Muscle of back (tissue), 13 donors: ENCODE measurements around the gene HEMK1. TPM values are rescaled to one million over a fixed set of nuclear protein-coding genes. Genes with fewer than 3 reads are reported as not detected.

Experiments used
- DNase-seq, 3 donors: peaks; one replicate each; pipeline versions ENCODE4 v3.0.0 to v3.0.0-alpha.2; 2013
- long read RNA-seq, 9 donors: transcript quantifications; one replicate each; lab custom pipeline, GENCODE V29; 2026
- polyA plus RNA-seq, 10 donors: library from polyadenylated mRNA; unstranded; fragments of 120-200 nt; gene quantifications; one replicate each; pipeline ENCODE4 v1.2.1, GENCODE V29; 2013; ENCODE audit not compliant: insufficient read length in 10 of 10

HEMK1 gene, protein sequence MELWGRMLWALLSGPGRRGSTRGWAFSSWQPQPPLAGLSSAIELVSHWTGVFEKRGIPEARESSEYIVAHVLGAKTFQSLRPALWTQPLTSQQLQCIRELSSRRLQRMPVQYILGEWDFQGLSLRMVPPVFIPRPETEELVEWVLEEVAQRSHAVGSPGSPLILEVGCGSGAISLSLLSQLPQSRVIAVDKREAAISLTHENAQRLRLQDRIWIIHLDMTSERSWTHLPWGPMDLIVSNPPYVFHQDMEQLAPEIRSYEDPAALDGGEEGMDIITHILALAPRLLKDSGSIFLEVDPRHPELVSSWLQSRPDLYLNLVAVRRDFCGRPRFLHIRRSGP
- polyA plus RNA-seq = 10 to 100 TPM; 14.3 to 18.4 (median 16.2) TPM
- long read RNA-seq, donor 1, full-length matches to known transcripts = 2 of 2 reads
- long read RNA-seq, donor 1, partial matches to known transcripts = 0 of 2 reads
- long read RNA-seq, donor 1, other reads (novel, unspliced or antisense) = 0 of 2 reads
- long read RNA-seq, donor 2 = 0 reads
- long read RNA-seq, donor 3 = 0 reads
- long read RNA-seq, donor 4, full-length matches to known transcripts = 3 of 3 reads
- long read RNA-seq, donor 4, partial matches to known transcripts = 0 of 3 reads
- long read RNA-seq, donor 4, other reads (novel, unspliced or antisense) = 0 of 3 reads
- long read RNA-seq, donor 5, full-length matches to known transcripts = 3 of 3 reads
- long read RNA-seq, donor 5, partial matches to known transcripts = 0 of 3 reads
- long read RNA-seq, donor 5, other reads (novel, unspliced or antisense) = 0 of 3 reads
- long read RNA-seq, donor 6, full-length matches to known transcripts = 3 of 8 reads
- long read RNA-seq, donor 6, partial matches to known transcripts = 5 of 8 reads
- long read RNA-seq, donor 6, other reads (novel, unspliced or antisense) = 0 of 8 reads
- long read RNA-seq, donor 7, full-length matches to known transcripts = 1 of 1 reads
- long read RNA-seq, donor 7, partial matches to known transcripts = 0 of 1 reads
- long read RNA-seq, donor 7, other reads (novel, unspliced or antisense) = 0 of 1 reads
- long read RNA-seq, donor 8, full-length matches to known transcripts = 2 of 2 reads
- long read RNA-seq, donor 8, partial matches to known transcripts = 0 of 2 reads
- long read RNA-seq, donor 8, other reads (novel, unspliced or antisense) = 0 of 2 reads
- long read RNA-seq, donor 9, partial matches to known transcripts = 0 of 1 reads
- long read RNA-seq, donor 9, other reads (novel, unspliced or antisense) = 0 of 1 reads

DNA sequence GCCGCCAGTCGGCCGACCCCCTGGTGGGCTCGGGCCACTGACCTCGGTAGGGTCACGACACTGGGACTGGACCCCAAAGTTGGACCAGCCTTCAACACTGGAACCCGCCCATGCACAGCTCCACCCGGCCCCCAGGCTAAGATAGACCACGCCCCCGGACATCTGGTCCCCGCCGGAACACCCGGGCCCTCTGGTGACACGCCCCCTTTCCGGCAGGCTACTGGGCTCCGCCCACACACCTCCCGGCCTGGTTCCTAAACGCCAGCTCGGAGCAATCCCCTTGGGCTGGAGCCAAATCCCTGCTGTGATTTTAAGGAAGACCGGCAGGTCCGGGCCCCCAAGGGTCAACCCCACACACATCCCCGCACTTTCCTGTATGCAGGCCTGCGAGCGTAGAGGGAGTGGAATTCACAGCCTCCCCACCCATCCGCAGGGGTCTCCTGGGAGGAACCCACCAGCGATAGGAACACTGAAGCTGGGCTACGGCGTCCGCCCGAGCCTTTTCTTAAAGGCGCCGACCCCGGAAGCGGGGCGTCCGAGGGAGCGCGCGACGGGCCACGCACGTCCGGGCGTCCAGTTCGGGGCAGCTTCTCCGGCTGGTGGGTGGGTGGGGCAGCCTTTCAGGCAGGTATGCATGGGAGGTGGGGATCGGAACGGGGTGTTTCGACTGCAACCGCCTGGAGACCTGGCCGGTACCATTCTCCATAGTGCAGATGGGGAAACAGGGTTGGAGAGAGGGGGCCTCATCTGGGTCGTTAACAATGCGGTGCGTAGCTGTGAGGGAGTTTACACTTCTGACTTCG lies at the start of gene HEMK1:
Gene HEMK1, plus strand, starts transcription at position 576 of the 803 bp plus-strand sequence. CDS start 1,583 bp downstream, outside the sequence.
- peak; percentile 96 to 99 (median 97) for DNase-seq

DNA sequence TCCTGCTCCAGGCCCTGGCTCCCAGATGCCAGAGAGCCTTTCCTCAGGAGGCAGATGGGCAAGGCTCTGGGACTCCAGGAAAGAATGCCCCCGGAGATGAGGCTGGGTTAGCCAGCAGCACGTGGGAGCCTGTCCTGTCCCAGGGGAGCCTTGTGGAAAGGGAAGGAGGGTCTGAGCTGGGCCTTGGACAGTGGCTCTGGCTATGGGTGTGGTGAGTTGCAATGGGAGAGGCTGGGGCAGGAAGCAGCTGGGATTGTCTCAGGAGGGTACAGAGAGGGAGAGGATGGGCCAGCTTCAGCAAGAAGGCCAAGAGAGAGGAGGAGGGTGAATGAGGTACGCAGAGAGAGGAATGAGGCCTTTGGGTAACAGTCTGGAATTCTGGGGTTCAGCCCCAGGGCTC lies 48.5 kb upstream of the HEMK1 start:
- no peak for DNase-seq

DNA sequence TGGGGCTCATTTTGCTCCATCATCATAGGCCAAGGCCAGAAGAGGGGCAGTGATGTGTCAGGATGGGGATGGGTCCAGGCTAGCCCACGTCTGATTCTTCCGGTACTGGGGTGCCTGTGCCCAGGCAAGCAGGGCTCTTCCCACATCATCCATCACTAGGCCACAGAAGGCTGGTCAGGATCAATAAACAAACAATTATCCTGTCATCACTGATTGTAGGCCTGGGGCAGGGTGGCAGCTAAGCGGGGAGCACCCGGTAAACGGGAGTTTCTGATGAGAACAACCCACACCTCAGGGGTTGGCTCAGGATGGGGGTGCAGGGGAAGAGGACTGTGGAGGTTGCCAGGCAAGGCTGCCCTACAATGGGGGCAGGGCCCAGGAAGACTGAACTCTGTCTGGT lies 47.8 kb upstream of the HEMK1 start:
- DNase-seq = no peak

DNA sequence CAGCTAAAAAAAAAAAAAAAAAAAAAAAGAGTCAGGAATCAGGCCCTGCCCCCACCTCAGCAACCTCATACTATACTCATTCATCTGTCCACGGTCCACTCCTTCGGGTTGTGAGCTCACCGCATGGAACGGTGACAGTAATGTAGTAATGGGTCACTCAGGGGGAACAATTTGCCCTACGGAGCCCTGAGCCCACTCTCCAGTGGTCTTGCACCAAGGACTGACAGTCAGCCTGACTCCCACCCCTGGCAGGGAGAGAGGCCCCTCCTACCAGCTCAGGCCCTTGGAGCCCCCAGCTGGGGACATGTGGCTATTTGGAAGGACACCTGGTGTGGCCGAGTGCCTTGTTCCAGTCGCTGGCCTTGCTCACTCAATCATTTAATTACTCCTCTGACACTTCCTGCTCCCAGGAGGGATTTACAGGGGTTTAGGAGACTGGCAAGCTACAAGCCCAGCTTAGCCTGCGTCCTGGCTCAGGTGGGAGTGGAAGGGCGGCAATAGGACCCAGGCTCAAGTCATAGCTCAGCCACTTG lies 46.0 kb upstream of the HEMK1 start:
- DNase-seq = no peak

DNA sequence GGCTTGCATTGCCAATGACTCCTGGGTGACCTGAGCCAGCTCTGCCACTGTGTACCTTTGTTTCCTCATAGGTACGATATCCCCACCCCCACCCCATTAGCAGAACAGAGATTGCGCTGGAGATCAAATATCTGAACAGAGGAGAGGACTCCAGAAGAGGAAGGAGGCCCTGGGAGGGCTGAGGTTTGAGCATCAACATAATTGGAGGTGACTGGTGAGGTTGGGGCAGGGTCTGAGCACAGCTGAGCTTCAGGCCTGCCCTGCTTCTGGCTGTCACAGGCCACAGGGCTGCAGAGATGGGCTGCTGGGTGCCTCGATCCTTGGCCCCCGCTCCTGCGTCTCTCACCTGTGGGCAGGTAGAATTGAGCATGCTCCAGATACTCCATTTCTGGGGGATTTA lies 44.6 kb upstream of the HEMK1 start:
- DNase-seq = no peak

DNA sequence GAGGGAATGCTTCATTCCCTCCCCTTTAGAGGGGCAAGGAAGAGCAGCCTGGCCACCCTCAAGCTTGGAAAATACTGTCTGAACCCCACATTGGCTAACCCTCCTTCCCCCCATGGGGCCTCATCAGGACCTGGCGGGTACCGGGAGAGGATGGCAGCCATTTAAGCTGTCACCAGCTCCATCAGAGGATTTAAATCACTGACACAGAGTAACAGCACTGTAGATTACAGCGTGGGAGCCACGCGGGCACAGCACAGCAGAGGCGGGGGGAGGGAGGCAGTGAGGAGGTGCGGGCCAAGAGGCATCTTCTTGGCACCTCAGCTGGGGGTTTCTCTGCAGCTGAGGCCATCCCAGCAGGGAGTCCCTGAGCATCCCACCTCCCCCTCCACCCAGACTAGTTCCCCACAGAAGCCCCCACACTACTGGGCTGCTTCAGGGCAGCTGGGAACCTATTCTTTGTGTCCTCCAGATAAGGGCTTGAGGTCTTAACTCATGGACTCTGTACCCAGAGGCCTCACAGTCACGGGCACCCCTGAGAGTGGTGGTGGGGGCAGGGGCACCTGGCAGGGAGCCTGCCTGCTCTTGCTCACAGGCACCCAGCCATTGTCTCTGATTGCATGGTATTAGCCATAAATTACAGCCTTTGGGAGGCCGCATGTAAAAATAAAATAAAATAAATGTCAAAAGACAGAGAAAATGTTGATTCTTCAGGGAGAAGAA lies 44.0 kb upstream of the HEMK1 start:
- no peak for DNase-seq

DNA sequence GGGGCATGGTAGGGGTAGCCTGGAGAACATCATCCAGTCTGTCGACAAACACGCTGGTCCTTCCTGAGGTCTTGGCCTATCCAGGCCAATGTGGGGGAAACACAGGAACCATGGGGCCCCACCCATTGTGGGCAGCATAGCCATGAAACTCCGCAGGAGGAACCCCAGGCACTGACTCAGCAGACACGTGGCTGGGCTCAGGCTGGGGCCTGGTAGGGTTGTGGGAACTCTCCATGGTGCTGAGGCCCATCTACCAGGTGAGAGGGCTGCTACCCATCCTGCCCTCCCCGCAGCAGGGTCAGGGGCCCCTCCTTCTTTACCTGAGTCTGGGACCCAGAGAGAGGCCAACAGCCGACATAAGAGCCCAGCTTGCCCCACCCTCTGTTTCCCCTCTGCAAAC lies 43.3 kb upstream of the HEMK1 start:
- peak in 1 of 3 donors; percentile 52 for DNase-seq

DNA sequence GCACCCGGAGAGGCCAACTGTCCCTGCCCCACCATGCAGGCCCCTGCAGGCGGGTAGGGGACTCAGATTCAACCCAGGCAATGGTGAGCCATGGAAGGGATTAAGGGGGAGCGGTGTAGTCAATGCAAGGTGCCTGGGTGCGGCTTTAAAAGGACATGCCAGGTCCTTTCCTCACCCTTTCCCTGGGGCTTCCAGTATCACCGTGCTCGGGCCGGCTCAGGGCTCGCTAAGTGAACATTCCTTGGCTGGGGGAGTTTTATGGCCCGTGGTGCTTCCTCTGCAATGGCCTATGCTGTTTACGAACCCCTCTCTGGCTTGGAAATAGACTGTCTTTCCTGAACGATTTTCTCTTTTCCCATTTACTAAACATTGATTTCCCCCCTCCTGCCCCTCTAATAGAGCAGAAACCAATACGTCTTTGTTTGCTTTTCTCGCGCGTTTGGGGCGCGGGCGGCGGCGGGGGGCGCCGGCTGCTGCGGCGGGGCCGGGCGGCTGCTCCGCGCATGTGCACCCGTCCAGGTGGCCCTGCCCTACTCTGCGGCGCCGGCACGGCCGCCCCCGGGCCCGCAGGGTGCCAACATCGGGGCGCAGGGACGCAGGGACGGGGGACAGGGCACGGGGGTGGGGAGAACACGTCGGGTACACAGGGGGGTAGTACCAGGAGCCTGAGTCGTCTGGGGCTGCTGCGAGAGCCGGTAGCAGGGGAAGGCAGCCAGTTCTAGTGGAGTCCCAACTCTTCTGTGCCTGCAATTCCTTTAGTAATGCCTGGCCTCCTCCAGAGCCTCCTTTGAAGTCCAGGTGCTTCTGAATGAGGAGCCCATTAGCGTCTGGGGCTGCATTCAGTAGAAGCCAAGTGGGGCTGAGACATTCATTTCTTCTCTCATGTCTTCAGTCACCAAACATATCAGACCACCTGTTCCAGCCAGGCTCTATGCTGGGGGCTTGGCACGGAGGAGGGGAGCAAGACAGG lies 39.0 kb upstream of the HEMK1 start:
- DNase-seq = no peak

DNA sequence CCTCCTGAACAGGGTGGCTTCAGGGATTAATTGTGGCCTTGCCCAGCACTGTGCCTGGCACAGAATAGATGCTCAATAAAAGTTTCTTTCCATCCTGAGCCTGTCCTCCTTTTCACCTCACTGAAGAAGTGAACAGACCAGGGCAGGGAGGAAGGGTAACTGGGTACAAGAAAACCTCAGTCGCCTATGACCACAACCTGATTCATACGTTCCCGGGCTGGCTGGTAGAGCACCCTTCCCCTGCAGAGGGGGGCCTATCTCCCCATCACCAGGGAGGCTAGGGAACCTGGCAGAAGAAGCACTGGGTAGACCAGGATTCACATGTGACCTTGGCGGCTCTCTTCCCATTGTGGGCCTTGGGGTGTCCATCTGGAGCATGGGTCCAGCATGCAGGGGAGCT lies 38.1 kb upstream of the HEMK1 start:
- no peak for DNase-seq

DNA sequence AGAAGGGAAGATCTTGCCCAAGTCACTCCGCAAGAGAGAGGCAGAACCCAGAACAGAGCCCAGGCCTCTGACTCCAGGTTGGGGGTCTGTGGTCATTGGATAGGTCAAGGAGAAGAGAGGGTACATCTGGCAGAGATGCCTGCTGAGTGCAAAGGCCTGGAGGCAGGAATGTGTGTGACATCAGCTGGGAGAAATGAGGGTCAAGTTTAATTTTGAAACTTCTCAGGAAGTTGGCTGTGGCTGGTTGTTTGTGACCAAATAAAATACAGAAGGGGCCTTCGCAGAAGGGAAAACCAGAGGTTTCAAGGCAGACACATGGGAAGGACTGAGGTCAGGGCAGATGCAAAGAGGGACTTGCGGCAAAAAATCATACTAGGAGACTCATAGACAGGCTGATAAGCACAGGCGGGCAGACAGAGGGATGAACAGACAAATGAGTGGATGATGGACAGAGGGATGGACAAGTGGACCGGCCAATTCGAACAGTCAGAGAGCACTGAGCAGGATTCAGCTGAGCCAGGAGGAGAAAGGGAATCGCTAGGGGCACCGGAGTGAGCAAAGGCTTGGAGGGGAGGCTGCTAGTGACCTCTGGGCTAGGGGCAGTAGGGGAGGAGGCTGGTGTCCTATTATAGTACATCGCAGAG lies 37.1 kb upstream of the HEMK1 start:
- DNase-seq = no peak

DNA sequence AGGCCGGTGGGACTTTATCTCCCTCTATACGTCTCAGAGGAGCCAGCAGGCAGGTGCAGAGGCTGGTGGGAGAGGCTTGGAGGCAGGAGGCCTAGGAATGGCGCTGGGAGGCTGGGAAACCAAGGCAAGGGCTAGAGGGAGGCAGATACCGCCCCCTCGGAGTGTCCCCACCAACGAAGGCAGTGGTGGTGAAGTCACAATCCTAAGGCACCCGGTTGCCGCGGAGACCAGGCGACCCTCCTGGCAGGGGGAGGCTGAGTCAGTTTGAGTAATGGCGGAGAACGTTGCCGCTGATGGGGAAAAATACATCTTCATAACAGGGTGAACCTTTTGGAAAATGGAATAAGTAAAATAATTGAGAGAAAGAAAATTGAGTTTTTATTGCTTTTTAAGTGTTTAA lies 36.0 kb upstream of the HEMK1 start:
- DNase-seq = no peak

DNA sequence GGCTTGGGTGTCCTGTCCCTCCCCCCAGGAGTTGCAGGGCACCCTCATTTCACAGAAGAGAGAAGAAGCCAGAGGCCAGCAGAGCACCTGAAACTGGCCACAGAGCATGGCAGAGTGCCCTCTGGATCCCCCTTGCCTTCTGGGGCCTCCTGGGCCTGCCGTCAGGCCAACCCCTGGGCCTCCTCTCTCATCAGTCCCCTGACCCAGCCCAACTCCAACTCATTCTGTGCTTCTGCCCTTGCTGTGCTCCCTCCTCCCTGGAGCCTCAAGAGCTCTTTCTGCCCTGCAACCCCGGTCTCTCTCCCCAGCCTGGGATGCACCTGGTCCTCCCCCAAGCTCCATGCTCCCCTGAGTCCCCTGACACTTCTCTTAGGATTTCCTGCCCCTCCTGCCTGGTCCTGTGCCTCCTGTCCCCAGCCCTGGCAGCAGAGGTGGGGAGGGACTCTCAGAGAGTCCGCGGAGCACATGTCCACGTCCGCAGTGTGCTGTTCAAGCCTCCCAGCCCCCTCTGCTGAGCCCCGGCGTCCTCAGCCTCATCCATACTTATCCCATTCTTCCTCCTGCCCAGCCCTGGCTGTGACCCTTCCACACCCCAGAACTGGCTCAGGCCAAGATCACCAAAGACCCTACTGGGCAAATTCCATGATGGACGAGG lies 35.4 kb upstream of the HEMK1 start:
- DNase-seq = no peak

DNA sequence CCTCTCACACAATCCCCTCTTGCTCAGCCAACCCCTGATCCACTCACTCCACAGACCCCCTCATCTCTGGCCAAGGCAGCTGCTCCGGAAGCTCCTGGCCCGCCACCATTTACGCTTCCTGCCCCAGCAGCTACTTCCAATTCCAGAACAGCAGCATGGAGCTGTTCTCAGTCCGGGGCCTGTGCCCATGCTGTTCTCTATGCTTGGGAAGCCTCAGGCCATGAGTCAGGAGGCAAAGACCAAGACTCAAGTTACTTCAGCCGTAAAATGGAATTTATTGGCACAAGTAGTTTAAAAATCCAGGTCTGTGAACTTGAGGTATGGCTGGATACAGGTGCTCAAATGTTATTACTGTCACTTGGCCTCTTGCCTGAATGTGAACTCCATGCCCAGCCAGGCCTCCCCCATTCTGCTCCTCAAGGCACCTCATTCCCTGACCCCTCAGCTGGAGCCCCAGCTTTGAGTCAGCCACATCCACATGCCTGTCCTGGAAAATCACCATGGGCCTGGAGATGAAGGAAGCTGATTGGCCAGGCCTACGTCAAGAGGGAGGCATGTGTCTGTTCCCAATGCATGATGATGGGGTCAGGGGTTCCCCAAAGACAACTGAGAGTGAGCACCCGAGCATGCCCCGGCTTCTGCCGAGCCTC lies 34.5 kb upstream of the HEMK1 start:
- peak in 1 of 3 donors; percentile 47 for DNase-seq

DNA sequence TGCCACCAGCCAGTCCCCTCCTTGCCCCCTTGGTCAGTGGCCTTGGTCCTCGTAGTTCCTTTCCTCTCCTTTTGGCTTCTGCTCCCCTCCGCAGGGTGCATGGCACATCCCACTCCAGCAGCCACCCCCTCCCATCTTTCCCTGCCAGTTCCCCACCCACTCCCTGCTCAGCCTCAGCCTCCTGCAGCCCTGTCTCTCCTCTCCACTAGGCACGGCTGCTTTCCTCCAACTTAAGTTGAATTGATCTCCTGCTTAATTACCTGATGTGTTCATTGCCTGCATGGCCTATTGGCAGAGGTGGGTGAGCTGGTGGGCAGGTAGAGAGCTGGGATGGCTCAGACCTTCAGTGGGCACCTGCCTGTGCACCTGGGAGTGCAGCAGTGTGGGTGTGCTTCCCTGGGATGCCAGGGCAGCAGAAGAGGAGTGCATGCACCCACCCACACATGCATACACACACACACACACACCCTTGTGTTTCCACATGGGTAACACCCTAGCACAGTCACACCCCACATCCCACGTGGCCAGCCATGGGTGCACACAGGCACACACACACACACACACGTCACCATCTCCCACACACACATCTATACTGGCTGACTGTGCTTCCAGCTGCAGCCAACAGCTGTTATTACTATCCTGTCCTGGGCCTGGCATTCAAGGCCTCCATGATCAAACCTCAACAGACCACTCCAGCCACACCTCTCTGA lies 32.7 kb upstream of the HEMK1 start:
- DNase-seq = no peak

DNA sequence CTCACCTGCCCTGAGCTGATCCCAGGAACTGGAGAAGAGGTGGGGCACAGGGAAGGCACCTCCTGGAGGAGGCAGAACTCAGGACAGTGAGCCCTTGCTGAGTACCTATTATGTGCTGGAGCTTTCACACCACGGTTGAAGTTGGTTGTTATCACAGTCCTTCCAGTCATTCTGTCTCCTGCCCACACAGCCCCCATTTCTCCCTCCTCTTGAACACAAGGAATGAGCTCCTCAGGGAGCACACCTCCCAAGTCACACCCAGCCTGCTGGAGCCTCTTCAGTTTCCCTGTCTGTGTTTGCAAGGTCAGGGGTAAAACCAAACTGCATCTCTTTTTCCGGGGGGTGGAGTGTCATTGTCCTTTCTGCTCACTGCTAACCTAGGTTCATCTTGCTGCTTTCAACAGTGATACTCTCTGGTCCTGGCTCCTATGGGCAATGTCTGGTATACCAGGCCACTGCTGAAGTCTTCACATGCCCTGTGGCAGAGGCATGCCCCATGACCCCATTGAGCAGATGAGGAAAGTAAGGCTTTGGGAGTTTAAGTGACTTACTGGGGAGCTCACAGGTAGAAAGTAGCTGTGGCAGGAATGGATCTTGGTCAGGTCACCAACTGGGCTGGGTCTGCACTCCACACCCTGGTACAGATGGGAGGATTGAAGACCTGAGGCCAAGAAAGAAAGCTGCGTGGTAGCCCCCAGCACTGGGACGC lies 31.7 kb upstream of the HEMK1 start:
- DNase-seq = no peak
